NCI-H2107 treated with DMSO at 0.1 percent for 48 hours (cell line): ENCODE measurements around the gene CD320.
"Not testable (repeated sequence)": the region's sequence is repeated elsewhere in the genome, so short reads cannot be mapped to it uniquely, and the experiment has no call there.

Experiments
- DNase-seq: peaks from one replicate; lab custom pipeline; 2025; ENCODE audit not compliant: unreplicated experiment; lab: John Stamatoyannopoulos, UW

The CD320 gene

GRCh38 chr19:8333767-8334457 is 25.8 kb upstream of the CD320 start:
- DNase-seq = no peak

GRCh38 chr19:8332976-8333766 is 25.0 kb upstream of the CD320 start:
- DNase-seq = no peak

GRCh38 chr19:8331263-8331845 is 23.2 kb upstream of the CD320 start:
- no peak for DNase-seq

- no peak for DNase-seq
Measured at GRCh38 chr19:8329996-8330395, 21.8 kb upstream of the CD320 start.

DNA sequence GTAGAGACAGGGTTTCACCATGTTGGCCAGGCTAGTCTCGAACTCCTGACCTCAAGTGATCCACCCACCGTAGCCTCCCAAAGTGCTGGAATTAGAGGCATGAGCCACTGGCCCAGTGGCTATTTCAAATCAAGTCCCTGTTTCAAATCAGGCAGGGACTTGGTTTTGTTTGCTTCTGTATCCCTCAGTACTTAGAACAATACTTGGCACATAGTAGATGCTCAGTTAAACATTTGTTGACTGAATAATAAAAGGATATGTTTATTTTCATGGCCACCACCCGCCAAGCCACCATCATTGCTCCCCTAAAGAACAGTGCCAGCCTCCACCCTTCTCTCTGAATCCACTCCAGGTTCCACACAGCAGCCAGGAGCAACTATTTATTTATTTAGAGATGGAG is 17.3 kb upstream of the CD320 start:
- no peak for DNase-seq

DNA sequence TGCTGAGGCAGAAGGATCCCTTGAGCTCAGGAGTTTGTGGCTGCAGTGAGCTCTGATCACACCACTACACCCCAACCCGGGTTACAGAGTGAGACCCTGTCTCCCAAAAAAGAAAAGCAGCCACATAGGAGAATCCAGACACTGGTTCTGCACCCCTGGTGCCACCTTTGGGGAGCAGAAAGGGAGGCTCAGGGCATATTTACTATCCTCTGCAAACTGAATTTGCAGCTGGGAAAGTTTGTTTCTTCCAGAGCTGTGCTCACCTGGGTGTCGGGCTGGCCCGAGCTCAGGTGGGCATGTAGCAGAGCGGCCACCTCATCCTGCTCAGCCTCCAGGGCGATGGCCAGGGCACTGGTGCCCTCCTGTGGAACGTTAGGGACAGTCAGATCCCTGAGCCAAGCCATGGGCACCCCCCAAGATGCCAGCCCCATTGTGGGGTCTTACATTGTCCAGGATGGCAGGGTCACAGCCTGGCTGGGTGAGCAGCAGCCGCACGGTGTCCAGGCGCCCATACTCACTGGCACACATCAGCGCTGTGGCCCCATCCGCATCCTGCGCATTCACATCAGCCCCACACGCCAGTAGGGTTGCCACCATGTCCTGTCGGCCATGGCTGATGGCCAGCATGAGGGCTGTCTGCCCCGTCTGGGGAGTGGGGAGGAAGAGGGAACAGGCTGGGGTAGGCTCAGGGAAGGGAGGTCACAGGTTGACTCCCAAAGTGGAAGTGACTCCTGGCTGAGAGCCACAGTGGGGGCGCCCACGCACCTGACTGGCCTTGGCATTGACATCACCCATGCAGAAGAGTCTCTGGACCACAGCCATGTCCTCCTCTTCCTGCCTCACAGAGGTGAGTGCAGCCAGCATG is 16.3 kb upstream of the CD320 start:
- no peak for DNase-seq

- no peak for DNase-seq
Measured at GRCh38 chr19:8323781-8324185, 15.6 kb upstream of the CD320 start.

DNA sequence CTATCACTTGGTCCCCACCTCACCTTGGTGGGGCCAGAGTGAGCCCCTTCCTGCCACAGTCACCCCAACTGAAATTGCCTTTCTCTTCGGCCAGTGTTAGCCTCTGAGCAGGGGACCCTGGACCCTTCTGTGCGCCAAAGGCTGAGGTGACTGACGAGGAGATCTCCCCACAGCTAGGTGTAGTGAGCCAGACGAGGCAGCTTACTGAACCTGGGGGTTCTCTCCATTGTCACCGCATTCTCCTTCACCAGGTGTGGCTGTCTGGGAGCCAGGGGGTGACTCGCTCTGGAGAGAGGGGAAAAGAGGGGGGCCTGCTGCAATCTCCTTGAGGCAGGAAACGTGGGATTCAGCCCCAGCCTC is 14.5 kb upstream of the CD320 start:
- DNase-seq = no peak

GRCh38 chr19:8321986-8322637 is 14.0 kb upstream of the CD320 start:
- DNase-seq = no peak

DNA sequence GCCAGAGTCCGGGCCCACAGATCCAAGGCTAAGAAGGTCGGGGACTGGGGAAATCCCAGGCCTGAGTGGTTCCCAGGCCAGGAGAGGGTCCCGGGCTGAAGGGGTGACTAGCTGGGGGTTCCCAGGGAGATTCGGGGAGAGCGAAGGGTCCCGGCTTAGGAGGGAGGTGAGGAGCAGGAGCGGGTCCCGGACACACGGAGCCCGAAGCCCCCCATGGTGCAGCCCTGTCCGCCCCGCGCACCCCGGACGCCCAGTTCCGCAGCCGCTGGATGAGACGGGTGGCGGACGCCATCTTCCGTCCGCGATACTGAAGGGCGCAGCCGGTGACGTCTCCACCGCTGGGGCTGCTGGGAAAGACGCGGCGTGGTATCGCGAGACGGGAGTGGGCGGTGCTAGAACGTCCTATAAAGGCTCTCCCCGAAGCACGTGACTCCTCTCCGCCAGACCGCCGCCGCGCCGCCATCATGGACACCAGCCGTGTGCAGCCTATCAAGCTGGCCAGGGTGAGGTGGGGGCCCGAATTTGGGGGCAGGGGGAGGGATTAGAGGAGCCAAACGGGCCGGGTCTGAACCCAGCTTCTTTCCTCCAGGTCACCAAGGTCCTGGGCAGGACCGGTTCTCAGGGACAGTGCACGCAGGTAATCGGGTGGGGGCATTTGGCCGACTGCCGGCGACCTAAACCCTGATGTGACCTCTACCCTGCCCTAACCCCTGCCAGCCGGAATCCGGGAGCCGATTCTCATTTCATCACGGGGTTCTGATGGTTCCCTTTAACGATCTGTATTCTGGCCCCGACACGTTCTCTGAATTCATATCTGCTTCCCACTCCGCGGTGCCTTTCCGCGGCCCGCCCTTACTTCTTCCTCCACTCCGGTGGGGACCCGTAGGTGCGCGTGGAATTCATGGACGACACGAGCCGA is 13.2 kb upstream of the CD320 start, which contains the start of the genes NDUFA7 and RPS28:
Gene NDUFA7, minus strand, starts transcription at position 309 of the 919 bp plus-strand sequence. Its CDS starts 17 bp downstream, at position 292.
Gene RPS28, plus strand, starts transcription at position 430 of the 919 bp plus-strand sequence. Its CDS starts 35 bp downstream, at position 465.
- peak; percentile 88 for DNase-seq

- no peak for DNase-seq
Measured at GRCh38 chr19:8320564-8321066, 12.5 kb upstream of the CD320 start.

DNA sequence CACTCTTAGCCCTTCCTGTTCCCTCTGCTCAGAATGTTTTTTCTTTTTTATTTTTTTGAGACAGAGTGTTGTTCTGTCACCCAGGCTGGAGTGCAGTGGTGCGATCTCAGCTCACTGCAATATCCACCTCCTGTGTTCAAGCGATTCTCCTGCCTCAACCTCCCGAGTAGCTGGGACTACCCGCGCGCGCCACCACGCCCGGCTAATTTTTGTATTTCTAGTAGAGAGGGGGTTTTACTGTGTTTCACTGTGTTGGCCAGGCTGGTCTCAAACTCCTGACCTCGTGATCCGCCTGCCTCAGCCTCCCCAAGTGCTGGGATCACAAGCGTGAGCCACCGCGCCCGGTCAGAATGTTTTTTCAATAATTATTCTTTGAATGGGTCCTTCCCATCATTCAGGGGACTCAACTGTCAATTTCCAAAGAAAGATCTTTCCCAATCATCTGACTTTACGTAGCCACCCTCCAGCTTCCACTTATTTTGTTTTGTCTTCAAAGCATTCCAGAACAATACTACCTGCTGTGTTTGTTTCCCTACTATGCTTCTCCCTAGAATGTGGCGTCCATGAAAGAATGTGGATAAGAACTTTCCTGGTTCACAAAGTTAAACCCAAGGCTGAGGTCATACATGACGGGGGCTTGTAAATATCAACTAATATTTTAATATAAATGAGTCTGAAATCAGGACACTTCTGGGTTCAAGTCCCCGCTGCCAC is 11.8 kb upstream of the CD320 start:
- DNase-seq = no peak

DNA sequence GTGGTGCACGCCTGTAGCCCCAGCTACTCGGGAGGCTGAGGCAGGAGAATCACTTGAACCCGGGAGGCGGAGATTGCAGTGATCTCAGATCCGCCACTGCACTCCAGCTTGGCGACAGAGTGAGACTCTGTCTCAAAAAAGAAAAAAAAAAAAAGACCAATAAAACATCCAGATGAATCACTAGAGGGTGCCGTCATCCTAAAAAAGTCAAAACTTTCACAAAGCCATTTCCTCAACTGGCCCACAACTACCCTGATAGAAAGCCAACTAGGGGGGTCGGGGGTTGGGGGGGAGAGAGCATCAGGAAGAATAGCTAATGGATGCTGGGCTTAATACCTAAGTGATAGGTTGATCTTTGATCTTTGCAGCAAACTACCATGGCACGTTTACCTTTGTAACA is 10.7 kb upstream of the CD320 start:
- not testable (repeated sequence) for DNase-seq

DNA sequence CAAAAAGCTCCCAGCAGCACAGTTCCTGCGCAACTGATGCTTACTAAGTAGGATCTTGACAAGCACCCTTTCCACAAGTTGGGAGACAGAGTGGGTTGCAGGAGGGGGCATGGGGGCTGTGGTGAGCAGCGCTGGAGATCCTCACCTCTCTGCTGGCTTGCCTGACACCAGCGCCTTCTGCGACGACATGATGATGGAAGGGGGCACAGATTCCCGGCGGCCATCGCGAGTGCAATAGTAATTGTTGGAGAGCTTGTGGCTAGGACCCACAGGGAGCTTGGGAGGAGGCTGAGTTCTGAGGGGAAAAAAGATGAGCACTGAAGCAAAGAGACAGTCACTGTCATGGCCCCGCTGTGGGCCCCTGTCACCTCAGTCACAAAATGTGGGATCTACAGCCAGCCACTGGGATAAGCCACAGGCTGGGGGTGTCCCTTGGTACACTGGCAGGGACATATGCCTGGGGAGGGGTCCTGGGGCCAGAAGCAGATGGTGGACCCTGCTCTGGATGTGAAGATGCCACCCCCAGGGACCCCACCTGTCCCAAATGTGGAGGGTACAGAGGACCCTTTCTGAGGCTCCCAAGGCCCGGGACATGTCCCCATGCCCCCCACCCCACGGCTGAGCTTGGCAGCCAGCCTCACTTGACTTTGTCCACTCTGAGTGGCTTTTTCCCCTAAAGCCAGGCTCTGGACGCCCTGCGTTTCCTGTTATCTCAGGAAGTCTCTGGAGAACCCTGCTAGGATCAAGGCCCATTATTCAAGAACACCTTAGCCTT is 8.4 kb upstream of the CD320 start:
- no peak for DNase-seq

DNA sequence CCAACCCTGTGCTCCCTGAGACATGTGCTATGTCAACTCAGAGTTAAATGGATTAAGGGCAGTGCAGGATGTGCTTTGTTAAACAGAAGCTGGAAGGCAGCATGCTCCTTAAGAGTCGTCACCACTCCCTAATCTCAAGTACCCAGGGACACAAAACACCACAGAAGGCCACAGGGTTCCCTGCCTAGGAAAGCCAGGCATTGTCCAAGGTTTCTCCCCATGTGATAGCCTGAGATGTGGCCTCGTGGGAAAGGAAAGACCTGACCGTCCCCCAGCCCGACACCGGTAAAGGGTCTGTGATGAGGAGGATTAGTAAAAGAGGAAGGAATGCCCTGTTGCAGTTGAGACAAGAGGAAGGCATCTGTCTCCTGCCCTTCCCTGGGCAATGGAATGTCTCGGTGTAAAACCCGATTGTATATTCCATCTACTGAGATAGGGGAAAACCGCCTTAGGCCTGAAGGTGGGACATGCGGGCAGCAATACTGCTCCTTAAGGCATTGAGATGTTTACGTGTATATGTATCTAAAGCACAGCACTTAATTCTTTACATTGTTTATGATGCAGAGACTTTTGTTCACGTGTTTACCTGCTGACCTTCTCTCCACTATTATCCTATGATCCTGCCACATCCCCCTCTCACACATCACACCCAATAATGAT is 7.0 kb upstream of the CD320 start:
- DNase-seq = not testable (repeated sequence)

- DNase-seq = no peak
Measured at GRCh38 chr19:8311461-8312260, 3.5 kb upstream of the CD320 start.
